KMS-11 (cell line): ENCODE results near the gene PBX2.
A peak's percentile ranks its signal among the peaks of the same experiment; 100 is the strongest.

Source experiments
- H2AFZ ChIP-seq: fragments of 200-600 bp; sonication (generic); 2 replicates; pipeline ENCODE4 v1.6.1; 2016; ENCODE audit warnings: antibody characterized with exemption, mixed run types, low read depth
- H3K27ac ChIP-seq: fragments of 200-600 bp; sonication (generic); 2 replicates; pipeline ENCODE4 v1.6.1; 2016; ENCODE audit warnings: mild to moderate bottlenecking, mixed run types
- H3K27me3 ChIP-seq: fragments of 200-600 bp; sonication (generic); 2 replicates; pipeline ENCODE4 v1.6.1; 2017; ENCODE audit warnings: mild to moderate bottlenecking, low read depth, mixed run types, moderate library complexity; ENCODE audit not compliant: insufficient read depth
- H3K36me3 ChIP-seq: fragments of 200-600 bp; sonication (generic); 2 replicates; pipeline ENCODE4 v1.6.1; 2017; ENCODE audit warnings: mild to moderate bottlenecking, mixed run types; ENCODE audit not compliant: insufficient read depth
- H3K4me1 ChIP-seq: fragments of 200-600 bp; sonication (generic); 2 replicates; pipeline ENCODE4 v1.6.1; 2016; ENCODE audit warnings: mild to moderate bottlenecking, low read depth, mixed run types; ENCODE audit not compliant: poor library complexity, severe bottlenecking
- H3K4me2 ChIP-seq: fragments of 200-600 bp; sonication (generic); 2 replicates; pipeline ENCODE4 v1.7.0; 2016; ENCODE audit warnings: mild to moderate bottlenecking, mixed run types
- H3K4me3 ChIP-seq: fragments of 200-600 bp; sonication (generic); IDR thresholded peaks from 2 replicates; pipeline ENCODE4 v1.6.1; 2017; ENCODE audit warnings: low read depth, low read length, mixed read lengths; ENCODE audit not compliant: insufficient read depth
- H3K79me2 ChIP-seq: fragments of 200-600 bp; sonication (generic); 2 replicates; pipeline ENCODE4 v1.6.1; 2016; ENCODE audit warnings: low read depth, mixed run types; ENCODE audit not compliant: insufficient read depth
- H3K9ac ChIP-seq: fragments of 200-600 bp; sonication (generic); 2 replicates; pipeline ENCODE4 v1.6.1; 2016; ENCODE audit warnings: mild to moderate bottlenecking, mixed run types
- H4K20me1 ChIP-seq: fragments of 200-600 bp; sonication (generic); 2 replicates; pipeline ENCODE4 v1.6.1; 2016; ENCODE audit warnings: mild to moderate bottlenecking, mixed run types; ENCODE audit not compliant: insufficient read depth
- TF ChIP-seq, protein P1 (sequence below): fragments of 200-600 bp; sonication (generic); conservative IDR thresholded peaks from 2 replicates; pipeline ENCODE4 v1.6.1; 2017; ENCODE audit warnings: low read depth, mild to moderate bottlenecking, antibody characterized with exemption, low read length, moderate library complexity, mixed read lengths

Gene PBX2

DNA sequence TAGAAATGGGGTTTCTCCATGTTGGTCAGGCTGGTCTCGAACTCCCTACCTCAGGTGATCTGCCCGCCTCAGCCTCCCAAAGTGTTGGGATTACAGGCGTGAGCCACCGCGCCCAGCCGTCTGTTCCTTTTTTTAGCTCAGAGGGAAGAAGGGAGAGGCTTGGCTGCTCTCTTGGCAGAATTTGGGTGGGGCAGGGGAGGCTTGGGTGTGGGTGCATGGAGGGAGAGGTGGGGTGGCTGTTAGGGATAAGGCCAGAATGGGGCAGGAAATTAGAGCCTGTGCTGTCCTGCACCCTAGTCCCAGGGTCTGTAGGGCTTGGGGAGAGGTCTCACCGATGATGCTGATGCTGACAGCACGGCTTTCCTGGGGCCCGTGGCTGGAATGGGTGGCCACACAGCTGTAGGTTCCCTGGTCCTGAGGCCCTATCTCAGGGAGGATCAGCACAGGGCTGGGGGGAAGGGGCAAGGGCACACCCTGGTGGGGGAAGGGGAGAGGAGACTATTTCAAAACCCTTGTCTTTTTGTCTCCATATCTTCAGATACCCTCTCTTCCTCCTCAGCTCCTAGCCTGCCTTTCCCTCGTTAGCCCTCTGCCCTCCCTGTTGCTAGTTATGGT is 8.0 kb downstream of the PBX2 start:
- Histone ChIP-seq H3K27ac (no peak overlapping the region), H3K27me3 (no peaks in the 10 kb centered on the region), H3K4me1 (peaks cover 7% of the 10 kb centered on the region), H3K4me2 (no peak overlapping the region), H4K20me1 (no peaks in the 10 kb centered on the region), H3K79me2 (no peaks in the 10 kb centered on the region), H3K4me3 (no peak overlapping the region), H2AFZ (no peak overlapping the region), H3K9ac (no peak overlapping the region), H3K36me3 (no peaks in the 10 kb centered on the region)
- TF ChIP-seq, protein P1, sequence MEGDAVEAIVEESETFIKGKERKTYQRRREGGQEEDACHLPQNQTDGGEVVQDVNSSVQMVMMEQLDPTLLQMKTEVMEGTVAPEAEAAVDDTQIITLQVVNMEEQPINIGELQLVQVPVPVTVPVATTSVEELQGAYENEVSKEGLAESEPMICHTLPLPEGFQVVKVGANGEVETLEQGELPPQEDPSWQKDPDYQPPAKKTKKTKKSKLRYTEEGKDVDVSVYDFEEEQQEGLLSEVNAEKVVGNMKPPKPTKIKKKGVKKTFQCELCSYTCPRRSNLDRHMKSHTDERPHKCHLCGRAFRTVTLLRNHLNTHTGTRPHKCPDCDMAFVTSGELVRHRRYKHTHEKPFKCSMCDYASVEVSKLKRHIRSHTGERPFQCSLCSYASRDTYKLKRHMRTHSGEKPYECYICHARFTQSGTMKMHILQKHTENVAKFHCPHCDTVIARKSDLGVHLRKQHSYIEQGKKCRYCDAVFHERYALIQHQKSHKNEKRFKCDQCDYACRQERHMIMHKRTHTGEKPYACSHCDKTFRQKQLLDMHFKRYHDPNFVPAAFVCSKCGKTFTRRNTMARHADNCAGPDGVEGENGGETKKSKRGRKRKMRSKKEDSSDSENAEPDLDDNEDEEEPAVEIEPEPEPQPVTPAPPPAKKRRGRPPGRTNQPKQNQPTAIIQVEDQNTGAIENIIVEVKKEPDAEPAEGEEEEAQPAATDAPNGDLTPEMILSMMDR = no peak

DNA sequence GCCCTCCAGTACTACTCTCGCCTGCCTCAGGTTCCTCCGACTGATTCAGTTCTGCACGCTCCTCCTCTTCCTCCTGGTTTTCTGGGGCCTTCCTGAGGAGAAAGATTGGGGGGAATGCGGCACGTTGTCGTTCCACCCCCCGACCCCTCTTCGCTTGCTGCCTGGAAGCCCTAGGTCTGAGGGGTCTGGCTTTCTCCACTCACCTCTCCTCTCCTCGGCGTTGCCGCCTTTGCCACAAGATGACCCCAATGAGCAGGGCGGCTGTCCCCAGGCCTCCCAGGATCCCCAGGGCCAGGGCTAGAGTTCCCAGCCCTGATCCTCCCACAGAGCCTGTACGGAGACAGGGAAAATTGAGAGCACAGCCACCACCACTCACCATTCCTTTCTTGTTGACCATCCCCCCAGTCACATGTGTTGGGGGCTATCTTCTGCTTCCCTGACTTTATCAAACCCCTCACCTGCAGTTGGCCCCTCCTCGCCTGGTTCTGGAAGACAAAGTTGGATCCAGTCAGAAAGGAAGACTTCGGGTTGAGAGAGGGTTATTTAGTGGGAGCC is 8.8 kb downstream of the PBX2 start:
- Histone ChIP-seq H3K4me3 (no peak overlapping the region), H3K36me3 (no peaks in the 10 kb centered on the region), H3K79me2 (no peaks in the 10 kb centered on the region), H4K20me1 (no peaks in the 10 kb centered on the region), H3K27ac (no peak overlapping the region), H2AFZ (no peak overlapping the region), H3K4me2 (no peak overlapping the region), H3K27me3 (no peaks in the 10 kb centered on the region), H3K9ac (no peak overlapping the region), H3K4me1 (peaks cover 15% of the 10 kb centered on the region)
- TF ChIP-seq, protein P1 = no peak

DNA sequence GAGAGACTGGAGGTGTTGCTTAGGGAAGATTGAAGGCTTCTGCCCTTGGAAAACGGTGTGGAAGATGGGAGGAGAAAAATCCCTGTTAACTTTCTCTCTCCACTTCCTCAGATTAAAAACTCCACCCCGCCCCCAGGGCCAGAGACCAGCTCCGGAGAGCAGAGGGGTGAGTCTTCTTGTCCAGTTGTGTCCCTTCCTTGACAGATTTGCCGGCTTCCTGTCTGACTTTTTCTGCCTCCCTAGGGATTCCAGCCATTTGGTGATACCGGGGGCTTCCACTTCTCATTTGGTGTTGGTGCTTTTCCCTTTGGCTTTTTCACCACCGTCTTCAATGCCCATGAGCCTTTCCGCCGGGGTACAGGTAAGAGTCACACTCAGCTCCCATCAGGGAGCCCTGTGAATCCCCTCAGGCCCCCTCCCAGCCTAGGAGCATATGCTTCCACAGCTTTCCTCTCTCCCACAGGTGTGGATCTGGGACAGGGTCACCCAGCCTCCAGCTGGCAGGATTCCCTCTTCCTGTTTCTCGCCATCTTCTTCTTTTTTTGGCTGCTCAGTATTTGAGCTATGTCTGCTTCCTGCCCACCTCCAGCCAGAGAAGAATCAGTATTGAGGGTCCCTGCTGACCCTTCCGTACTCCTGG is 10.1 kb downstream of the PBX2 start:
- Histone ChIP-seq H3K4me1 (peaks cover 21% of the 10 kb centered on the region), H4K20me1 (no peaks in the 10 kb centered on the region), H3K27me3 (no peaks in the 10 kb centered on the region), H3K79me2 (no peaks in the 10 kb centered on the region), H3K4me3 (no peak overlapping the region), H2AFZ (no peak overlapping the region), H3K4me2 (no peak overlapping the region), H3K9ac (no peak overlapping the region), H3K36me3 (no peaks in the 10 kb centered on the region), H3K27ac (no peak overlapping the region)
- TF ChIP-seq, protein P1 = no peak

DNA sequence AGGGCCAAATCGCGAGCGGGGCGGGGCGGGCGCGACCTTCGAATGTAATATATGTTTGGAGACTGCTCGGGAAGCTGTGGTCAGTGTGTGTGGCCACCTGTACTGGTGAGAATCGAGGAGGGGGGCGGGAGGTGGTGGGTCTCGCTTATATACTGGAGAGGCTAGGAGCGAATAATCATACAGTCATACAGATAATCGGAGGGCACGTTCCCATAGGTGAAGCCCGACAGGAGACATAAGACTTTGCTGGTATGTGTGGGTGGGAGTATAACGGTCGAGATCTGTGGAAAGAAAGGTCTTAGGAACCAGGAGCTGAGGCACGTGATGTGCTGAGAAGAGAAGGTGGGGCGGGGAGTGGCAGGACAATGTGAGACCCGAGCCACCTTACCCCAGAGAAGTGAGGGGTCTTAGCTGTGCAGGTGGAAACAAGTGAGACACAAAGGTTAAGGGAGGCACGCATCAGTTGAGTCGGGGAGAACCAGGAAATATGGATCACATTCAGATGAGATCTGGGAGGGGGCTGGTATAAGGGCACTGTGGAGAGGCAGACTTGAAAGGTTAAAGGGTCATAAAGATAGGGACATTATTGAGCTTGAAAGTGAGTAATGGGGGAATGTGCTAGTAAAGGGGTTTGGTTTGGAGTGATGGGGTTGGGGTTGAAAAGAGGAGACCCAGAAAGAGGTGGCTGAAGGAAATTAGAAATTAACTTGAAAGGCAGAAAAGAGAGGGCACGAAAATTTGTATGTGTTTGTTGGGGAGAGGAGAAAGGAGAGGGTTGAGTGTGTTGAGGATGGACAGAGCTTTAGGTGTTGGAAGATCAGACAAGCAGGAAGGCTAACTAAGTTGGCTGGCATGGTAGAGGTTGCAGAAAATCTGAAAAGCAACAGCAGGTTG is 11.2 kb downstream of the PBX2 start:
- H3K36me3 ChIP-seq = no peaks in the 10 kb centered on the region
- peaks cover 21% of the 10 kb centered on the region for H3K4me1 ChIP-seq
- no peaks in the 10 kb centered on the region for H4K20me1 ChIP-seq
- H3K27ac ChIP-seq = peak overlapping the region; percentile 72
- TF ChIP-seq, protein P1 = no peak
- peak overlapping the region; percentile 68; the same call in 1 of the 2 replicates for H2AFZ ChIP-seq
- H3K27me3 ChIP-seq = no peaks in the 10 kb centered on the region
- H3K4me2 ChIP-seq = peak overlapping the region; percentile 97
- peak overlapping the region; percentile 67; the same call in 1 of the 2 replicates for H3K9ac ChIP-seq
- H3K4me3 ChIP-seq = no peak overlapping the region
- no peaks in the 10 kb centered on the region for H3K79me2 ChIP-seq
